Heart left ventricle (tissue), 13 donors: ENCODE data around the gene CPLANE1.

ENCODE experiments used
- POLR2A ChIP-seq, 2 donors: fragments of 450-650 bp; IDR thresholded peaks; one replicate each; pipeline ENCODE4 v1.6.1; 2017; ENCODE audit warnings: antibody characterized with exemption in 2 of 2, mild to moderate bottlenecking in 2 of 2, moderate library complexity in 2 of 2
- TF ChIP-seq, protein P1 (sequence below), 12 donors: fragments of 200-600 bp; sonication (generic) in 4 of 12; IDR thresholded peaks; one replicate each; pipeline versions ENCODE4 v1.5.0 to v1.8.0; 2018 to 2022; ENCODE audit warnings: antibody characterized with exemption in 12 of 12, mild to moderate bottlenecking in 5 of 12
- donor health status: ischemic (EF 13 %, LVEDD 7.1; RV severe dilation, severe dysfunction).
- donor health status: DM: no; HTN: yes; CAD: no.
- donor health status: DM: no; HTN: no; CAD: no.
- donor health status: ischemic (EF 25% LVEDD 6.9; RV normal size, moderate dysfunction).
- donor health status: ischemic (EF 25% LVEDD 5.7; RV mildly dilated, moderate dysfunction).
- donor health status: ischemic (EF 35%, LVEDD 5.7; RV mildly dilated, moderate dysfunction).
- donor health status: nonischemic (EF 11% LVEDD 7.7; RV severe dilation, severe dysfunction).
- donor health status: DM: yes; HTN: yes; CAD: no.
- donor health status: PGD.
- donor health status: ischemic (EF 29% LVEDD 5.4; RV normal size, mild dysfunction).
- donor health status: nonischemic (EF 23%, LVEDD 6.1; RV moderate dilation, normal function).

GRCh38 chr5:37226377-37226776 lies 22.8 kb downstream of the CPLANE1 start:
- TF ChIP-seq, protein P1, sequence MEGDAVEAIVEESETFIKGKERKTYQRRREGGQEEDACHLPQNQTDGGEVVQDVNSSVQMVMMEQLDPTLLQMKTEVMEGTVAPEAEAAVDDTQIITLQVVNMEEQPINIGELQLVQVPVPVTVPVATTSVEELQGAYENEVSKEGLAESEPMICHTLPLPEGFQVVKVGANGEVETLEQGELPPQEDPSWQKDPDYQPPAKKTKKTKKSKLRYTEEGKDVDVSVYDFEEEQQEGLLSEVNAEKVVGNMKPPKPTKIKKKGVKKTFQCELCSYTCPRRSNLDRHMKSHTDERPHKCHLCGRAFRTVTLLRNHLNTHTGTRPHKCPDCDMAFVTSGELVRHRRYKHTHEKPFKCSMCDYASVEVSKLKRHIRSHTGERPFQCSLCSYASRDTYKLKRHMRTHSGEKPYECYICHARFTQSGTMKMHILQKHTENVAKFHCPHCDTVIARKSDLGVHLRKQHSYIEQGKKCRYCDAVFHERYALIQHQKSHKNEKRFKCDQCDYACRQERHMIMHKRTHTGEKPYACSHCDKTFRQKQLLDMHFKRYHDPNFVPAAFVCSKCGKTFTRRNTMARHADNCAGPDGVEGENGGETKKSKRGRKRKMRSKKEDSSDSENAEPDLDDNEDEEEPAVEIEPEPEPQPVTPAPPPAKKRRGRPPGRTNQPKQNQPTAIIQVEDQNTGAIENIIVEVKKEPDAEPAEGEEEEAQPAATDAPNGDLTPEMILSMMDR (IDR thresholded peaks at IDR 0.05), result no peak
- no peak for TF ChIP-seq POLR2A (IDR thresholded peaks at IDR 0.05)
